Measurements from ENCODE around the gene MAST3.
A peak's percentile ranks its signal among the peaks of the same experiment; 100 is the strongest.

Gene MAST3

DNA sequence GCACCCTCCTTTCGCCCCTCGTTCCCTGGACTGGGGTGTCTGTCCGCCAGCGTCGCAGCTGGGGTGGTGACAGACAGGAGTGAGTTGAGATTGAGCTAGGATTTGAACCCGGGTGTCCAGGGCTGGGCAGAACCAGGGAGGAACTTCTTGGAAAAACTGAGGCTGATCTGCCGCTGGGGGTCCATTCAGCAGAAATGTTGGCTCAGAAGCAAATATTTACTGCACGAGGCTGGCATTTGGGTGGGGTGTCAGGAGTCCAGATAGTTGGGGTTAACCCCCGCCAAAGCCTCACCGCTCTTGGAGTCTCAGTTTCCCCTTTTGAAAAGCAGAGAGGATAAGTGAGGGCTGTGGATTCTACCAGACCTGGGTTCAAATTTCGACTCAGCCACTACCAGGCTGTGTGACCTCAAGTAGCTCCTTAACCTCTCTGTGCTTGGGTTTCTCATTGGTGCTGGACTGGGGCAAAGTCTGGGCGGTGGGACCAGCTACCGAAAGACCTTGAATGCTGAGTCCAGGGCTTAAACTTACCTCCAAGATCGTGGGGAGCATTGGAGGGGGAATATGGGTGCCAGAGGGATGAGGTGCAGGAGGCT, 20.9 kb downstream of the MAST3 start:
- DNase-seq (ENCODE audit: insufficient read length, low spot score) (no peak), FAIRE-seq (no peak)
- TF ChIP-seq POU2F2 (IDR thresholded peaks at IDR 0.05; ENCODE audit: low read depth, low read length) (no peak), PAX5 (IDR thresholded peaks at IDR 0.05; ENCODE audit: insufficient read depth, low read length, severe bottlenecking) (no peak), POLR2A (IDR thresholded peaks at IDR 0.05; ENCODE audit: low read depth, low read length) (no peak), TAF1 (IDR thresholded peaks at IDR 0.05; ENCODE audit: low read depth, low read length) (no peak), POLR2AphosphoS5 (IDR thresholded peaks at IDR 0.05; ENCODE audit: low read depth, low read length) (no peak), SPI1 (IDR thresholded peaks at IDR 0.05; ENCODE audit: low read depth, low read length) (no peak)

DNA sequence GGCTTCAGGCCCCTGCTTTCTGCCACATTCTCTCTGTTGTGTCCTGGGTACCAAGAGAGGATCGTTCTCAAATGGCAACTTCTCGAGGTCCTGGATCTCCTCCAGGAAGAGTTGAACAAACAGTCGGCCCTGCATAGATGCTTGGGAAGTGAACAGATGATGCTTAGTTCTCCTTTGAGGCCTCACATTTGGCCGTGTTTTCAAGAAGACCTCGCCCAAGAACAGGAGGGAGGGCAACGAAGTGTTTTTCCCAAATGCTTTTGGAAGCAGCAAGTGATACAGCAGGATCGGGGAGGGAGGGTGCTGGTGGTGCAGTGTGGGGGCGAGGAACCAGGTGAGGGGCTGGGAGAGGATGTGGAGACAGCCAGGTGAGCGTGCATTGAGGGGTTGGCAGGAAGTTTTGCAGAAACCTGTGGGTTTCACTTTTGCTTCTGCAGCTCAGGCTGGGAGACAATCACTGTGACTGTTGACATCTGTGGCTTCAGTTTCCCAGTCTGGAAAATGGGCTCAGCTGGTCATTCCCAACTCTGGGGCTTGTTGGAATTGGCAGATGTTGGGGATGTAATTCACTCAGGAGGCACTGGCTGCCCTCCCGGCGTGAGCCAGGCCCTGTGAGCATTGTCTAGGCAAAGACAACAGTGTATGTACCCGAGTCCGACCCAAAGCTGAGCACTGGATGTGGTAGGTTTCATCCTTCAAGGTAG, 21.6 kb downstream of the MAST3 start:
- DNase-seq (ENCODE audit: insufficient read length, low spot score) (peak; percentile 64), FAIRE-seq (peak; percentile 96)
- TF ChIP-seq POLR2AphosphoS5 (IDR thresholded peaks at IDR 0.05; ENCODE audit: low read depth, low read length): no peak
- no peak for TF ChIP-seq POLR2A (IDR thresholded peaks at IDR 0.05; ENCODE audit: low read depth, low read length)
- no peak for TF ChIP-seq PAX5 (IDR thresholded peaks at IDR 0.05; ENCODE audit: insufficient read depth, low read length, severe bottlenecking)
- no peak for TF ChIP-seq TAF1 (IDR thresholded peaks at IDR 0.05; ENCODE audit: low read depth, low read length)
- TF ChIP-seq POU2F2 (IDR thresholded peaks at IDR 0.05; ENCODE audit: low read depth, low read length): no peak
- TF ChIP-seq SPI1 (IDR thresholded peaks at IDR 0.05; ENCODE audit: low read depth, low read length): no peak

DNA sequence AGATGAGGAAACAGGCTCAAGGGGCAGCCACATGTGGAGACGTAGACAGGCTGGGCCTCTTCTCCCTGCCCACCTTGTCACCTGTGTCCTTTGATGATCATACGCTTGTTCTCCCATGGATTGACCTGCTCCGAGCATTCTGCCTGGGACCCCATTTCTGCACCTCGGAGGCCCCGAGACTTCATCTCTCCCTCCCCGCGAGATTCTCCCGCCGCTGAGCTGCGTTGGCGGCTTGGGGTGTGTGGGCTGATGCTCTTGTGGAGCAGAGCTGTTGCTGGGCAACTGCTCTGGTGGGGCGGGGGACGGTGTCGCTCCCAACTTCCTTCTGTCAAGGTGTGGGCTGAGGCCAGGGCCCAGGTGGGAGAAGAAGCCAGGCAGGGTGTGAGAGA, 22.1 kb downstream of the MAST3 start:
- TF ChIP-seq POU2F2 (IDR thresholded peaks at IDR 0.05; ENCODE audit: low read depth, low read length): no peak
- no peak for TF ChIP-seq POLR2A (IDR thresholded peaks at IDR 0.05; ENCODE audit: low read depth, low read length)
- no peak for TF ChIP-seq SPI1 (IDR thresholded peaks at IDR 0.05; ENCODE audit: low read depth, low read length)
- no peak for TF ChIP-seq TAF1 (IDR thresholded peaks at IDR 0.05; ENCODE audit: low read depth, low read length)
- TF ChIP-seq PAX5 (IDR thresholded peaks at IDR 0.05; ENCODE audit: insufficient read depth, low read length, severe bottlenecking): no peak
- no peak for TF ChIP-seq POLR2AphosphoS5 (IDR thresholded peaks at IDR 0.05; ENCODE audit: low read depth, low read length)
- DNase-seq (ENCODE audit: insufficient read length, low spot score): no peak
- peak; percentile 26 for FAIRE-seq

DNA sequence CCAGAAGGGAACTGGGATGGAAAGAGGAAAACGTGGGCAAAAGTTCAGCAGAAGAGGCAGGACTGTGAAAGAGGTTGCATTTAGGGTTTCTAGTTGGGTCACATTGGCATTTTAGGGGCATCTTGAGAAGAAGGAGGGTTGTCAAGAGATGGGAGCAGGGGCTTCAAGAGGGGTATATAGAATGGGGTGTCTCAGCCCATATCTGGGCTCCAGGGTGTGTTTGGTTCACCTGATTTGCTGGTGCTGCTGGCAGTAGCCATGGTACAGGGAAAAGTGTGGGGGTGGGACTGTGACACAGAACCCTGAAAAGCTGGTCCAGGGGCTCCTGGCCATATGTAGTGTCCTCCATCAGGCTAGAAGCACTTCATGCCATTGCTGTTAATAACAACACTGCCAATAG, 22.5 kb downstream of the MAST3 start:
- DNase-seq (ENCODE audit: insufficient read length, low spot score): no peak
- TF ChIP-seq SPI1 (IDR thresholded peaks at IDR 0.05; ENCODE audit: low read depth, low read length): no peak
- no peak for TF ChIP-seq TAF1 (IDR thresholded peaks at IDR 0.05; ENCODE audit: low read depth, low read length)
- TF ChIP-seq POLR2A (IDR thresholded peaks at IDR 0.05; ENCODE audit: low read depth, low read length): no peak
- no peak for TF ChIP-seq PAX5 (IDR thresholded peaks at IDR 0.05; ENCODE audit: insufficient read depth, low read length, severe bottlenecking)
- TF ChIP-seq POU2F2 (IDR thresholded peaks at IDR 0.05; ENCODE audit: low read depth, low read length): no peak
- TF ChIP-seq POLR2AphosphoS5 (IDR thresholded peaks at IDR 0.05; ENCODE audit: low read depth, low read length): no peak
- no peak for FAIRE-seq

DNA sequence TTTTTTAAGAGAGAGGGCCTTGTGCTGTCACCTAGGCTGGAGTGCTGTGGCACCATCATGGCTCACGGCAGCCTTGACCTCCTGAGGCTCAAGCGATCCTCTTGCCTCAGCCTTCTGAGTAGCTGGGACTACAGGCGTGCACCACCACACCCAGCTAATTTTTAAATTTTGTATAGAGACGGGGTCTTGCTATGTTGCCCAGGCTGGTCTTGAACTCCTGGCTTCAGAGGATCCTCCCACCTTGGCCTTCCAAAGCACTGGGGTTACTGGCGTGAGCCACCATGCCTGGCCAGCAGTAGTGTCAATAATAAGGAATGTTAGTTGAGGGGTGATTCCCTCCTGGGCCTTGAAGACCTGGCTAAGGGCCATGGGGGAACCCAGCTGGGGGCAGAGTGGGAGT, 23.6 kb downstream of the MAST3 start:
- no peak for FAIRE-seq
- TF ChIP-seq POU2F2 (IDR thresholded peaks at IDR 0.05; ENCODE audit: low read depth, low read length) (no peak), SPI1 (IDR thresholded peaks at IDR 0.05; ENCODE audit: low read depth, low read length) (no peak), PAX5 (IDR thresholded peaks at IDR 0.05; ENCODE audit: insufficient read depth, low read length, severe bottlenecking) (no peak), POLR2AphosphoS5 (IDR thresholded peaks at IDR 0.05; ENCODE audit: low read depth, low read length) (no peak), POLR2A (IDR thresholded peaks at IDR 0.05; ENCODE audit: low read depth, low read length) (no peak), TAF1 (IDR thresholded peaks at IDR 0.05; ENCODE audit: low read depth, low read length) (no peak)
- DNase-seq (ENCODE audit: insufficient read length, low spot score): no peak

DNA sequence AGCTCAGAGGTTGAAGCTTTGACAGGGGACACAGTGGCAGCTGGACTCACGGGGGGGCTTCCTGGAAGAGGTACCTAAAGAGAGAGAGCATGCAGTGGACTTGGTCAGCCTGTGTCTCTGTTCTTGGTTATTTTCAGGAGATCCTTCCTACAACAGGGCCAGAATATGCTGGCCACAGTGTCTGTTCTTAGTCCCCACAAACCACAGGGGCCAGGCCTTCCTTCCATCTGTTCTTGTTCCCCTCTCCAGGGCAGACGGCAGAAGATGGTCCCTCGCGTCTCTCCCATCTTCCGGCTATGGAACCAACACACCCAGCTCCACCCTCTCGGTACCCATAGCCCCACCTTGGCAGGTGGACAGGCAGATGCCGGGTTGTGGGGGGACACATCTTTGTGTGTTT, 24.8 kb downstream of the MAST3 start:
- TF ChIP-seq POU2F2 (IDR thresholded peaks at IDR 0.05; ENCODE audit: low read depth, low read length): no peak
- DNase-seq (ENCODE audit: insufficient read length, low spot score) (no peak), FAIRE-seq (no peak)

DNA sequence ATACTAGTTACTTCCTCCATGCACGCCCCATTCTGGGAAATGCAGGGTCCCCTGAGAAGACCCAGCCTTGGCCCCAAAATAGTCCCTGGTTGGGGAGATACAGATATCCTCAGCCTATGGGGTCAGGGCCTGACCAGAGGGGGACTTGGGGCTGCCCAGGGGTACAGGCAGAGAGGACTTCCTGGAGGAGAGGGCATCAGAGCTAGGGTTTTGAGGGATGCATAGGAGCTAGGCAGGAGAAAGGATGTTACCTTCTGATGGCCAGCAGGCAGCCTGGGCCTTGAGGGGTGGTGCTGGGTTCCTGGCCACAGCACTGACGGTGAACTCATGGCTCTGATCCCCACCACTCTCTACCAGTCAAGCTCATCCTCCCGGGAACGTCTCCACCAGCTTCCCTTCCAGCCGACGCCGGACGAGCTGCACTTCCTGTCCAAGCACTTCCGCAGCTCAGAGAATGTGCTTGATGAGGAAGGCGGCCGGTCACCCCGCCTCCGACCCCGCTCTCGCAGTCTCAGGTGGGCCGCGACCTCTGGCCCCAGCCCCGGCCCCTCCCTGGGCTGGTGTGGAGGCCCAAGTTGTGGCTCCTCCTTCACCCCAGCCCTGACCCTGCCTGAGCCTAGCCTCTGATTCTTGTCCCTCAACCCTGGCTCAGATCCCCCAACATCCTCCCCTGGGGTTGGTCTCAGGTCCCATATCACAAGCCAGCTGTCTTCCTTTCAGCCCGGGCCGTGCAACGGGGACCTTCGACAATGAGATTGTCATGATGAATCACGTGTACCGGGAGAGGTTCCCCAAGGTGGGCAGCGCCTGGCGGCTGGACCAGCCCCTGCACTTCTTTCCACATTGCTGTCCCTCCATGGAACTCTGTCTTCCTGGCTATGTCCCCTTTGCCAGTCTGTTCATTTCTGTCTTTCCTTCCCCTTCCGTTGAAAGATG, 25.6 kb downstream of the MAST3 start:
- FAIRE-seq (no peak), DNase-seq (ENCODE audit: insufficient read length, low spot score) (no peak)
- TF ChIP-seq POLR2A (IDR thresholded peaks at IDR 0.05; ENCODE audit: low read depth, low read length): no peak
- TF ChIP-seq POLR2AphosphoS5 (IDR thresholded peaks at IDR 0.05; ENCODE audit: low read depth, low read length): no peak
- TF ChIP-seq SPI1 (IDR thresholded peaks at IDR 0.05; ENCODE audit: low read depth, low read length): no peak
- no peak for TF ChIP-seq POU2F2 (IDR thresholded peaks at IDR 0.05; ENCODE audit: low read depth, low read length)
- no peak for TF ChIP-seq TAF1 (IDR thresholded peaks at IDR 0.05; ENCODE audit: low read depth, low read length)
- TF ChIP-seq PAX5 (IDR thresholded peaks at IDR 0.05; ENCODE audit: insufficient read depth, low read length, severe bottlenecking): no peak

DNA sequence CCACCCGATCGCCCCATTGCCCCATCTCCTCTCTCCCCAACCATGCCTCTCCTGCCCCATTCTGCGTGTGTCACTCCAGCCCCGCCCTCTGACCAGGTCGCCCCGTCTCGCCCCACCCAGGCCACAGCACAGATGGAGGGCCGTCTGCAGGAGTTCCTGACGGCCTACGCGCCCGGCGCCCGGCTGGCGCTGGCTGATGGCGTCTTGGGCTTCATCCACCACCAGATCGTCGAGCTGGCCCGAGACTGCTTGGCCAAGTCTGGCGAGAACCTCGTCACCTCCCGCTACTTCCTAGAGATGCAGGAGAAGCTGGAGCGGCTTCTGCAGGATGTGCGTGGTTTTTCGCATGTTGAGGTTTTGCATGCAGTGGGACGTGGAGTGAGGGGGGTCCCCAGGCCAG, 26.2 kb downstream of the MAST3 start:
- DNase-seq (ENCODE audit: insufficient read length, low spot score) (no peak), FAIRE-seq (no peak)
- no peak for TF ChIP-seq PAX5 (IDR thresholded peaks at IDR 0.05; ENCODE audit: insufficient read depth, low read length, severe bottlenecking)
- no peak for TF ChIP-seq SPI1 (IDR thresholded peaks at IDR 0.05; ENCODE audit: low read depth, low read length)
- no peak for TF ChIP-seq POU2F2 (IDR thresholded peaks at IDR 0.05; ENCODE audit: low read depth, low read length)
- TF ChIP-seq POLR2AphosphoS5 (IDR thresholded peaks at IDR 0.05; ENCODE audit: low read depth, low read length): no peak
- no peak for TF ChIP-seq TAF1 (IDR thresholded peaks at IDR 0.05; ENCODE audit: low read depth, low read length)

DNA sequence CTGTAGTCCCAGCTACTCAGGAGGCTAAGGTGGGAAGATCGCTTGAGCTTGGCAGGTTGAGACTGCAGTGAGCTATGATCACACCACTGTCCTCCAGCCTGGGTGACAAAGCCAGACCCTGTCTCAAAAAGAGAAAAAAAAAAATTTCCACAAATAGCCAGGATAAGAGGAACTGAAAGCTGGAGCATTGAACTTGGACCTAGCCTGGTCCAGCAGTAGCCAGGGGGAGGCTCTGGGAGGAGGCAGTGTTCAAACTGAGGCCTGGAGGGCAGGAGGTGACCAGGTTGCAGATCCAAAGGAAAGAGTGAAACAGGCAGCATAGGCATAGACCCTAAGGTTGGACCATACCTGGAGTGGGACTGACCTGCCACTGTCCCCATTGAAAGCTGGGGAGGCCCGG, 28.5 kb downstream of the MAST3 start:
- DNase-seq (ENCODE audit: insufficient read length, low spot score) (no peak), FAIRE-seq (no peak)
- TF ChIP-seq SPI1 (IDR thresholded peaks at IDR 0.05; ENCODE audit: low read depth, low read length) (peak; percentile 36), POLR2AphosphoS5 (IDR thresholded peaks at IDR 0.05; ENCODE audit: low read depth, low read length) (no peak), POLR2A (IDR thresholded peaks at IDR 0.05; ENCODE audit: low read depth, low read length) (no peak)

Data from GM12891 (cell line).